NCI-H345 treated with DMSO at 0.1 percent for 48 hours (cell line): ENCODE data around the gene AMIGO3.

Experiments used
- DNase-seq: peaks from one replicate; lab custom pipeline; 2025; ENCODE audit not compliant: unreplicated experiment; lab: John Stamatoyannopoulos, UW

The AMIGO3 gene

DNA sequence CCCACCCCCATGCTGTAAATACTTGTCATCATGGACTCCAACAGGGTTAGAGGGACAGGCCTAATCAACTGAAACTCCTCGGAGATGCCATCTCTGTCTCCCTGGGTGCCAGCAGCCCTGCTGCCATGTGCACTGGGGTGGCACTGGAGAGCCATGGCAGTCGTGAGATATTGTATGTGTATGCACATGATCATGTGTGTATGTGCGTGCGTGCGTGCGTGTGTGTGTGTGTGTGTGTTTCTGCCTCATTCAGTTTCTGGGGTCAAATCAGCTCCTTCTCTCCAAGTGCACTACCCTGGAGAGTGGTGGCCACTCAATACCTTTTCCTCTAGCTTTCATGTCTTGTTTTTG is 48.6 kb downstream of the AMIGO3 start:
- DNase-seq, result no peak

DNA sequence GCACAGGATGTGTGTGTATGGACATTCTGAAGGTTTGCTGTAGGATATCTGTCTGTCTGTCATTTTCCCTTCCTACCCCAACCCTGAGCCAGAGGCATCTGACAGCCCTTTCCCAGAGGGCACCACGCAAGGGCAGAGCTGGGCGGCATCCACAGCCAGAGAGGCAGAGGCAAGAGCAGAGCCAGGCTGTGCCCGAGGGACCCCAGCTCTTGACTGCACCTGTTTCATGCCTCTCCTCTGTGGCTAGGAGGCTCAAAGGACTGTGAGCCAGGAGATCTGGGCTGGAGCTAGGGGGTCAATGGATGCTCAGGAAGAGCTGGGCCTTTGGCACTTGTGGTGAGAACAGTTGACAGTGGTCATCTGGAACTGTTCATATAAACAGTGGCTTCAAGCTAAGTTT is 50.1 kb downstream of the AMIGO3 start:
- no peak for DNase-seq

DNA sequence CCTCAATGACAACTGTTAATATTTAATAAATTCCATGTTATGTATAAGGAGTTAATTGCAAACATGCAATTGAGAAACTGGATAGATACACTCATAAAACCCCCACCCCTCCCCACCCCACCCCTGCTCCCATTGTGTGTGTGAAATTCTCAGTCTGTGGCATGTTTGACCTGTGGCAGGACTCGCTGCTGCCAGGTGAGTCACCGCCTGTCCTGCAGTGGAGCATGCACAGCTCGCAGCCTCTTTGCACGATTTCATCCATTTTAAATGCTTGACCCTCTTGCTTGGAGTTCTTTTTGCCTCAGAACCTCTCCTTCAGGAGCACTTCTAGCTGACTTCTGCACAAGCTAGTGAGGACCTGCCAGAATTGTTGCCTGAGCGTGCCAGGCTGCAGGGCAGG is 50.6 kb downstream of the AMIGO3 start:
- DNase-seq, result no peak

DNA sequence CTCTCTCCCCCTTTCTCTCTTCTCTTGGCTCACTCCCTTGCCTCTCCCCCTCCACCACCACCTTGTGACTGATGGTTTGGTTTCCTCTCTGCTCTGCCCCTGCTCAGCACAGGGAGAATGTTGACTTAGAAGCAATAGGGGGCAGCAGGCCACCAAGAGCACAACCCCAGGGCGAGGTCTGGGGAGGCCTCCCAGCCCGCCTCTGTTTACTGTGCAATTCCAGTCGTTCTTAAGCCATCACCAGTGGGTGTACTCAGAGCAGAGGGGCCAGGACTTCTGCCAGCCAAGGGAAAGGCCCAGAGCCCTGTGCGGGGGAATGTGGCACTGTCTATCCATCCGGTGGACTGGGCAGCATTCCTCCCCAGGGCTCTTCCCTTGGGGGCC is 51.1 kb downstream of the AMIGO3 start:
- no peak for DNase-seq

DNA sequence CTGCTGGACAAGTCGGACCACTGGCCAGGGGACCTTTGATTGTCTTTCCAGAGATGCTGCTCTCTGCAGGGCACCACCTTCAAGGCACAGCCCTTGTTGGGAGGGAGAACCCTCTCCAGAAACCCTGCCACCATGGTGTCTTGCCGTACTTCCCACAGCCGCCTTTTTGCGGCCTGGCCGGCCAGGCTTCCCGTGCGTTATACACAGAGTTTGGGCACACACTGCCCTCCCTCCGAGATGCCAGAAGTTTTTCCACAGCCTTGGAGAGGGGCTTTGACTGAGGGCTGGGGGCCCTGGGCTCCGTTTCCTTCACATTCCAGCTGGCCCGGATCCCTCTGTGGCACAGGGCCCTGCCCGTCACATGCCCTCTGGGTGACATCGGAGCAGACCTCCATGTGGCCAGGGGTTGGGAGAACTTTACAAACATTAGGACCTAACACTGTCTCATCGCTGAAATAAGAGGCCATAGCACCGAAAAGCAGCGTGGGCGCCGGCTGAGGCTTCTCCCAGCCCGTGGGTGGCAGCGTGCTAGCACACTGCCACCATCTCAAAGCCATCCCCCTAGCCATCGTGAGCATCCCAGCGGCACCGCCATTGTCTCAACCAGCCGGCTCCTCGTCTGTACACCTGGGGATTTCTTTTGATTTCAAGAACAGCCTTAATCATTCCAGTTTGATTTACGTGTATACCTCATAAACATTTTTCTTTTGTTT is 51.6 kb downstream of the AMIGO3 start:
- no peak for DNase-seq
